ENCODE data around the gene PDPK1. TPM values are rescaled to one million over a fixed set of nuclear protein-coding genes. Genes with fewer than 3 reads are reported as not detected.

The PDPK1 gene
- total RNA-seq, 4 donors from 2014 or later, result 24.5 to 42.4 (median 34.7) TPM

- H3K9me3 ChIP-seq, result no peaks in the 10 kb centered on the region
- H3K4me3 ChIP-seq, result no peak overlapping the region
- intact Hi-C loops (cut with DNase I; ENCODE audit: low total_unique reads), result loop anchor here (10.0 kb wide), 1 partner anchor 246 kb away; the partner anchor contains the start of gene RNPS1
- H3K27me3 ChIP-seq, result no peaks in the 10 kb centered on the region
- peaks cover 20 to 24% of the 10 kb centered on the region in 2 donors for H3K4me1 ChIP-seq
- ATAC-seq (no peak), DNase-seq (no peak)
- no peak for TF ChIP-seq CTCF (IDR thresholded peaks at IDR 0.05 in 4 of 5, conservative IDR thresholded peaks at IDR 0.05 in 1 of 5)
- TF ChIP-seq POLR2A (IDR thresholded peaks at IDR 0.05), result no peak
- in situ Hi-C loops (cut with MboI; ENCODE audit: low sequenced_read_pairs in 4 of 4), result no loop called here
- no peaks in the 10 kb centered on the region for H3K36me3 ChIP-seq
- H3K27ac ChIP-seq, result no peak overlapping the region
Measured at GRCh38 chr16:2511128-2511800, 26.6 kb upstream of the PDPK1 start.

- H3K4me1 ChIP-seq, result peaks cover 29 to 33% of the 10 kb centered on the region in 2 donors
- no peaks in the 10 kb centered on the region for H3K36me3 ChIP-seq
- in situ Hi-C loops (cut with MboI; ENCODE audit: low sequenced_read_pairs in 4 of 4), result no loop called here
- ATAC-seq, result no peak
- no peak for DNase-seq
- intact Hi-C loops (cut with DNase I; ENCODE audit: low total_unique reads), result loop anchor here (10.0 kb wide), 1 partner anchor 247 kb away; the partner anchor contains the start of gene RNPS1
- no peaks in the 10 kb centered on the region for H3K9me3 ChIP-seq
- H3K27ac ChIP-seq, result peak overlapping the region in 2 of 4 donors; percentile 99 to 100
- TF ChIP-seq CTCF (IDR thresholded peaks at IDR 0.05 in 4 of 5, conservative IDR thresholded peaks at IDR 0.05 in 1 of 5) (no peak), POLR2A (IDR thresholded peaks at IDR 0.05) (no peak)
- no peak overlapping the region for H3K4me3 ChIP-seq
- H3K27me3 ChIP-seq, result no peaks in the 10 kb centered on the region
Measured at GRCh38 chr16:2511996-2512734, 25.7 kb upstream of the PDPK1 start.

GRCh38 chr16:2512735-2513404 is 25.0 kb upstream of the PDPK1 start:
- H3K36me3 ChIP-seq, result no peaks in the 10 kb centered on the region
- peak overlapping the region; percentile 98 to 100 (median 98) for H3K27ac ChIP-seq
- no peaks in the 10 kb centered on the region for H3K27me3 ChIP-seq
- intact Hi-C loops (cut with DNase I; ENCODE audit: low total_unique reads), result loop anchor here (10.0 kb wide), 1 partner anchor 248 kb away; the partner anchor contains the start of gene RNPS1
- DNase-seq (no peak), ATAC-seq (no peak)
- in situ Hi-C loops (cut with MboI; ENCODE audit: low sequenced_read_pairs in 4 of 4), result no loop called here
- TF ChIP-seq POLR2A (IDR thresholded peaks at IDR 0.05) (no peak), CTCF (IDR thresholded peaks at IDR 0.05 in 4 of 5, conservative IDR thresholded peaks at IDR 0.05 in 1 of 5) (no peak)
- H3K4me1 ChIP-seq, result peaks cover 36 to 40% of the 10 kb centered on the region in 2 donors
- peak overlapping the region; percentile 83 to 100 (median 88) for H3K4me3 ChIP-seq
- no peaks in the 10 kb centered on the region for H3K9me3 ChIP-seq

- Histone ChIP-seq H3K27ac (peak within 1 kb of the TSS; percentile 98 to 100 (median 98)), H3K9me3 (no peaks in the 10 kb centered on the region), H3K4me1 (peaks cover 44 to 48% of the 10 kb centered on the region in 2 donors), H3K36me3 (no peaks in the 10 kb centered on the region), H3K27me3 (no peaks in the 10 kb centered on the region), H3K4me3 (peak within 1 kb of the TSS; percentile 83 to 100 (median 88))
- TF ChIP-seq POLR2A (IDR thresholded peaks at IDR 0.05), result peak; percentile 91
- TF ChIP-seq CTCF (IDR thresholded peaks at IDR 0.05 in 4 of 5, conservative IDR thresholded peaks at IDR 0.05 in 1 of 5), result no peak
- intact Hi-C loops (cut with DNase I; ENCODE audit: low total_unique reads), result loop anchor here (10.0 kb wide), 1 partner anchor 249 kb away; the partner anchor contains the start of gene RNPS1
- in situ Hi-C loops (cut with MboI; ENCODE audit: low sequenced_read_pairs in 4 of 4), result no loop called here
- ATAC-seq (peak; percentile 87 to 91), DNase-seq (peak; percentile 82 to 90)
Measured at GRCh38 chr16:2513405-2514332, 24.2 kb upstream of the PDPK1 start, which contains the start of gene ATP6V0C. Gene ATP6V0C (plus strand): TSS chr16:2513952. CDS start chr16:2514104, 152 bp downstream.

Data from gastrocnemius medialis (tissue), 4 donors.